Ovary (tissue), 9 donors: ENCODE results near the gene TARS2. TPM values are rescaled to one million over a fixed set of nuclear protein-coding genes. Genes with fewer than 3 reads are reported as not detected.

Experiments
- DNase-seq, 5 donors: peaks; one replicate each; pipeline ENCODE4 v3.0.0-alpha.2; 2019 to 2020
- H3K27ac ChIP-seq, 2 donors: fragments of 200-600 bp; one replicate each; pipeline versions ENCODE4 v1.5.1 to v1.8.0; 2019 to 2022
- H3K27me3 ChIP-seq: fragments of 200-600 bp; one replicate; pipeline ENCODE4 v1.8.0; 2022
- H3K36me3 ChIP-seq: fragments of 200-600 bp; sonication (generic); one replicate; pipeline ENCODE4 v1.5.1; 2019
- H3K4me1 ChIP-seq: one replicate; pipeline ENCODE4 v1.8.1; 2013; ENCODE audit warnings: mild to moderate bottlenecking, moderate library complexity; ENCODE audit not compliant: insufficient read depth
- H3K4me3 ChIP-seq: fragments of 200-600 bp; sonication (generic); one replicate; pipeline ENCODE4 v1.5.1; 2017
- H3K9me3 ChIP-seq, 2 donors: fragments of 200-600 bp in 1 of 2; sonication (generic) in 1 of 2; one replicate each; pipeline versions ENCODE4 v1.5.1 to v1.8.1; 2013 to 2019; ENCODE audit warnings: mild to moderate bottlenecking in 1 of 2, moderate library complexity in 1 of 2
- EP300 ChIP-seq: sonication (generic); formaldehyde crosslinking; IDR thresholded peaks from one replicate; pipeline ENCODE4 v1.6.1; 2017; ENCODE audit warnings: antibody characterized with exemption
- POLR2A ChIP-seq: fragments of 450-650 bp; IDR thresholded peaks from one replicate; pipeline ENCODE4 v1.6.1; 2017; ENCODE audit warnings: antibody characterized with exemption, mild to moderate bottlenecking, moderate library complexity
- WGBS, 3 donors: extraction: QIAGEN DNeasy Blood & Tissue Kit in 1 of 3; methylation state at CpG; one replicate each; pipeline versions ENCODE4 v1.1.5 to v1.1.7; 2013 to 2017; 5-methylcytosine and 5-hydroxymethylcytosine counted together
- intact Hi-C, 4 donors: fragments of 100-400 bp; cut with DNase I; formaldehyde crosslinking; loops; one replicate each; pipeline versions ENCODE4 v1.11.0 to v1.15.1; 2022 to 2023
- polyA plus RNA-seq, 2 donors: library from polyadenylated mRNA; stranded (reverse); fragments of 200-250 nt in 1 of 2; fragments of 350-450 nt in 1 of 2; fragmentation: Illumina TruSeq in 1 of 2; extraction: RNeasy Lipid Tissue Mini Kit (QIAGEN cat#74804) in 1 of 2; gene quantifications; one replicate each; pipeline ENCODE4 v1.2.3, GENCODE V29; 2013 to 2014
- total RNA-seq, 7 donors: library from RNA; depleted of rRNA in 2 of 7; stranded (reverse); fragments of >200 nt in 2 of 7; fragmentation: NEBNext Ultra II Directional in 3 of 7; extraction: Animal tissue kit (Norgen Biotek cat#: 25700) in 3 of 7; gene quantifications; one replicate each; pipeline versions ENCODE4 v1.1.0 to v1.2.4, GENCODE V29; 2016 to 2023
- TF ChIP-seq, protein P1 (sequence below), 3 donors: fragments of 450-650 bp in 2 of 3; fragments of 200-600 bp in 1 of 3; IDR thresholded peaks; one replicate each; pipeline versions ENCODE4 v1.5.1 to v1.8.0; 2016 to 2022; ENCODE audit warnings: antibody characterized with exemption in 3 of 3, mild to moderate bottlenecking in 1 of 3
- donor health status: DM: no; HTN: no; CAD: no; lungs with moderate emphysema.
- donor health status: DM: no; HTN: no; CAD: no.
- donor health status: Bipolar disorder and iron deficiency.
- donor health status: DM: yes; HTN: yes; CAD: no.
- donor health status: DM: no; HTN: no; CAD: no.
- donor health status: DM: yes; HTN: yes; CAD: no.

The TARS2 gene
- total and polyA plus RNA-seq, 9 donors: 8.0 to 24.3 (median 17.2) TPM

DNA sequence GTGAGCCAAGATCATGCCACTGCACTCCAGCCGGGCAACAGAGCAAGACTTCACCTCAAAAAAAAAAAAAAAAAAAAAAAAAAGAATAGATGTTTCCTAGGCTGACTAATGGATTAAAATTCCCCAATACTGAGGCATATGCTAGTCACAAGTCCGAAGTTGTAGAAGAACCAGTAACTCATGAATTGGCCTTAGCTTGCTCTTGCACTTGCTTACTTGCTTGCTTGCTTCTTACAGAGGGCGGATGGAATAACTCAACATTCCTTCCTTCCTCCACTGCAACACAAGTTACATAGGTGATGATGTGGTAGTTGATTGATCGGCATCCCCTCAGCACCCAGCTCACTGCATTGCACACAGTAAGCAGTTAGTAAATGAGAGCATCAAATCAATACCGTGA, 2.8 kb upstream of the TARS2 start:
- Histone ChIP-seq H3K36me3 (no peaks in the 10 kb centered on the region), H3K4me3 (no peak overlapping the region), H3K9me3 (no peaks in the 10 kb centered on the region), H3K27ac (no peak overlapping the region), H3K27me3 (no peaks in the 10 kb centered on the region), H3K4me1 (peaks cover 6% of the 10 kb centered on the region)
- TF ChIP-seq POLR2A: no peak
- DNase-seq: no peak
- intact Hi-C loops: no loop called here
- WGBS, 3 donors: 76 to 87% (median 84%) methylated on average over 5 of the region's 5 CpGs

DNA sequence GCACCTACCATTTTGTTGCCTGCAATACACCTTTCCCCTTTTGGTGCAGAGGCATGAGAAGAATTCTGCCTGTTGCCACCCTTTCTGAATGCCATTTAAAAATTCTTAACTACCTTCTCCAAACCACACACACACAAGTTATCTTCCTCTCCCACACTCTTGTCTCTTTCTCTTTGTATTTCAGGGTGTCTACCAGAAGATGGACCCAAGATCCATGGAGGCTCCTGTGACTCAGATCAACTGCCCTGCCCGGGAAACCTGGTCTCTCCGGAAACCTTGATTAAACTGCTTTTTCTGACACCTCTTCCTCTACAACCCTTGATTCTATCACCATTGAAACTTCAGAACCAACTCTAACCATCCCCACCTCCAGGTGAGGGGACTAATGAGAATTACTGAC, 2.4 kb upstream of the TARS2 start:
- DNase-seq: no peak
- WGBS, 3 donors: 17 to 27% (median 26%) methylated on average over 2 of the region's 2 CpGs
- Histone ChIP-seq H3K27ac (no peak overlapping the region), H3K27me3 (no peaks in the 10 kb centered on the region), H3K36me3 (no peaks in the 10 kb centered on the region), H3K4me1 (peaks cover 6% of the 10 kb centered on the region), H3K9me3 (no peaks in the 10 kb centered on the region), H3K4me3 (no peak overlapping the region)
- intact Hi-C loops: no loop called here
- TF ChIP-seq EP300: no peak
- TF ChIP-seq, protein P1, sequence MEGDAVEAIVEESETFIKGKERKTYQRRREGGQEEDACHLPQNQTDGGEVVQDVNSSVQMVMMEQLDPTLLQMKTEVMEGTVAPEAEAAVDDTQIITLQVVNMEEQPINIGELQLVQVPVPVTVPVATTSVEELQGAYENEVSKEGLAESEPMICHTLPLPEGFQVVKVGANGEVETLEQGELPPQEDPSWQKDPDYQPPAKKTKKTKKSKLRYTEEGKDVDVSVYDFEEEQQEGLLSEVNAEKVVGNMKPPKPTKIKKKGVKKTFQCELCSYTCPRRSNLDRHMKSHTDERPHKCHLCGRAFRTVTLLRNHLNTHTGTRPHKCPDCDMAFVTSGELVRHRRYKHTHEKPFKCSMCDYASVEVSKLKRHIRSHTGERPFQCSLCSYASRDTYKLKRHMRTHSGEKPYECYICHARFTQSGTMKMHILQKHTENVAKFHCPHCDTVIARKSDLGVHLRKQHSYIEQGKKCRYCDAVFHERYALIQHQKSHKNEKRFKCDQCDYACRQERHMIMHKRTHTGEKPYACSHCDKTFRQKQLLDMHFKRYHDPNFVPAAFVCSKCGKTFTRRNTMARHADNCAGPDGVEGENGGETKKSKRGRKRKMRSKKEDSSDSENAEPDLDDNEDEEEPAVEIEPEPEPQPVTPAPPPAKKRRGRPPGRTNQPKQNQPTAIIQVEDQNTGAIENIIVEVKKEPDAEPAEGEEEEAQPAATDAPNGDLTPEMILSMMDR (IDR thresholded peaks at IDR 0.05): no peak
- no peak for TF ChIP-seq POLR2A

DNA sequence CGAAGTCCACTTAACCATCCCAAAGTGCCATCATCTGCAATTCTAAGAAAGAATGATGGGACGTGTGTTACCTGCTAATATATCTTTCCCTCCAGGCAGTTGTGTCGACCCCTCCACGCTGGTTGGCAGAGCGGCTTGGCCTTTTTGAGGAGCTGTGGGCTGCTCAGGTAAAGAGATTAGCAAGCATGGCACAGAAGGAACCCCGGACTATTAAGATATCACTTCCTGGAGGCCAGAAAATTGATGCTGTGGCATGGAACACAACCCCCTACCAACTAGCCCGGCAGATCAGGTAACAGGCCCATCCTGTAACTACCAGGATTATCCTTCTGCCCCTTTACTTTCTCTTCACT, 520 bp downstream of the TARS2 start:
- DNase-seq: peak in 1 of 5 donors; percentile 24
- H3K27ac ChIP-seq: no peak overlapping the region
- H3K9me3 ChIP-seq: no peaks in the 10 kb centered on the region
- no peaks in the 10 kb centered on the region for H3K27me3 ChIP-seq
- H3K4me1 ChIP-seq: peaks cover 6% of the 10 kb centered on the region
- peak overlapping the region; percentile 61 for H3K4me3 ChIP-seq
- WGBS, 3 donors: 3 to 5% (median 3%) methylated on average over 7 of the region's 7 CpGs
- no peaks in the 10 kb centered on the region for H3K36me3 ChIP-seq
- TF ChIP-seq POLR2A (no peak), EP300 (no peak)
- TF ChIP-seq, protein P1 (IDR thresholded peaks at IDR 0.05): no peak
- intact Hi-C loops: no loop called here

DNA sequence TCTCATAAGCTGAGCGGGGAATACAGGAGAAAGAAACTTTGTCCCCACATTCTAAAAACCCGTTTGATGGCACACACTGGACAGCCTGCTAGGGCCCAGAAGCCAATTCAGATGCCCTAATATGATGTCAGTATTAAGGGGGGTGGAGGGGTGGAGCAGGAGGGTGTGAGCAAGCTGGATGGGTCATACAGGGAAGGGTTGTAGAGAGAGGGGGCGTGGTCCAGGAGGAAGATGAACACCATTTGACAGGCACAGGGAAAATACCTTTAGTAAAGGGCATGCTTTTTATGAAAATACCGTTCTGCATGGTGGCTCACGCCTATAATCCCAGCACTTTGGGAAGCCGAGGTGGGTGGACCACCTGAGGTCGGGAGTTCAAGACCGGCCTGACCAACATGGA, 6.0 kb downstream of the TARS2 start:
- H3K27ac ChIP-seq: no peak overlapping the region
- H3K27me3 ChIP-seq: no peaks in the 10 kb centered on the region
- WGBS, 3 donors: 92 to 97% (median 95%) methylated on average over 8 of the region's 8 CpGs
- DNase-seq: peak in 1 of 5 donors; percentile 4
- peaks cover under 1% of the 10 kb centered on the region for H3K4me1 ChIP-seq
- no peak for TF ChIP-seq EP300
- TF ChIP-seq POLR2A: no peak
- TF ChIP-seq, protein P1 (IDR thresholded peaks at IDR 0.05): no peak
- no peaks in the 10 kb centered on the region for H3K36me3 ChIP-seq
- intact Hi-C loops: no loop called here
- no peak overlapping the region for H3K4me3 ChIP-seq
- no peaks in the 10 kb centered on the region for H3K9me3 ChIP-seq

DNA sequence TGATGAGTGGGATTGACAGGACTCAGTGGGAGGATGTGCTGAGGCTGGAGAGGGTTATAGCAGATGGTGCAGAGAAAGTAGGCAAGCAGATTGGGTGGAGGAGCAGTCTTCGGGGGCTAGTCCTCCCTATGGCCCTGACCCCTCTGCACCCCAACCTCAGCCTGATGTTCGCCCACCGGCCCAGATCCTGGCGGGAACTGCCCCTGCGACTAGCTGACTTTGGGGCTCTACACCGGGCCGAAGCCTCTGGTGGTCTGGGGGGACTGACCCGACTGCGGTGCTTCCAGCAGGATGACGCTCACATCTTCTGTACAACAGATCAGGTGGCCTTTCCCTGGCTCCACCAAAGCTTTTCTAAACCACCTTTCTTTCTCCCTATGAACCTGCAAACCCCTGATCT, 11.1 kb downstream of the TARS2 start:
- intact Hi-C loops: no loop called here
- no peaks in the 10 kb centered on the region for H3K36me3 ChIP-seq

More for the DNA sequence above, 11.1 kb downstream of the TARS2 start:
- Histone ChIP-seq H3K9me3 (no peaks in the 10 kb centered on the region), H3K27ac (no peak overlapping the region), H3K4me1 (no peaks in the 10 kb centered on the region), H3K4me3 (no peak overlapping the region), H3K27me3 (no peaks in the 10 kb centered on the region)
- TF ChIP-seq, protein P1 (IDR thresholded peaks at IDR 0.05): no peak
- no peak for TF ChIP-seq POLR2A
- TF ChIP-seq EP300: no peak
- 89 to 96% (median 92%) methylated on average over 10 of the region's 10 CpGs for WGBS, 3 donors
- DNase-seq: peak in 1 of 5 donors; percentile 25
